Ecto neural progenitor cell (in vitro differentiated cells): ENCODE results near the gene TMEM212.
"Not testable (repeated sequence)": the region's sequence is repeated elsewhere in the genome, so short reads cannot be mapped to it uniquely, and the experiment has no call there.

Source experiments
- DNase-seq: peaks from one replicate; pipeline ENCODE4 v3.0.0-alpha.2; 2018; ENCODE audit warnings: low spot score

The TMEM212 gene

GRCh38 chr3:171813278-171813896, 29.8 kb upstream of the TMEM212 start:
- DNase-seq, result no peak

- DNase-seq, result no peak
These were observed 29.2 kb upstream of the TMEM212 start for GRCh38 chr3:171813897-171814460.

- DNase-seq, result not testable (repeated sequence)
These were observed 28.5 kb upstream of the TMEM212 start for GRCh38 chr3:171814662-171815061.

GRCh38 chr3:171815973-171816595, 27.1 kb upstream of the TMEM212 start:
- DNase-seq, result no peak

GRCh38 chr3:171817074-171817800, 25.9 kb upstream of the TMEM212 start:
- DNase-seq, result no peak

- no peak for DNase-seq
These were observed 22.1 kb upstream of the TMEM212 start for GRCh38 chr3:171821044-171821443.

GRCh38 chr3:171821778-171822358, 21.3 kb upstream of the TMEM212 start:
- no peak for DNase-seq

GRCh38 chr3:171822431-171823106, 20.6 kb upstream of the TMEM212 start:
- no peak for DNase-seq

- no peak for DNase-seq
These were observed 19.0 kb upstream of the TMEM212 start for GRCh38 chr3:171824116-171824515.

GRCh38 chr3:171824824-171825221, 18.3 kb upstream of the TMEM212 start:
- no peak for DNase-seq

- DNase-seq, result no peak
These were observed 17.8 kb upstream of the TMEM212 start for GRCh38 chr3:171825222-171825828.

GRCh38 chr3:171827385-171827784, 15.8 kb upstream of the TMEM212 start:
- no peak for DNase-seq

- no peak for DNase-seq
These were observed 15.2 kb upstream of the TMEM212 start for GRCh38 chr3:171827836-171828458.

- DNase-seq, result no peak
These were observed 14.0 kb upstream of the TMEM212 start for GRCh38 chr3:171828902-171829770.

- peak; percentile 73 for DNase-seq
These were observed 13.2 kb upstream of the TMEM212 start for GRCh38 chr3:171829841-171830517.

- no peak for DNase-seq
These were observed 12.7 kb upstream of the TMEM212 start for GRCh38 chr3:171830518-171830875.

- no peak for DNase-seq
These were observed 11.2 kb upstream of the TMEM212 start for GRCh38 chr3:171831936-171832335.

GRCh38 chr3:171832989-171833388, 10.2 kb upstream of the TMEM212 start:
- DNase-seq, result no peak

- DNase-seq, result no peak
These were observed 9.2 kb upstream of the TMEM212 start for GRCh38 chr3:171833789-171834460.
